Neutrophil (primary cell): ENCODE data around the gene HOXD3.

Experiments used
- H3K27ac ChIP-seq: fragments of 200-600 bp; sonication (generic); 2 replicates; pipeline ENCODE4 v1.5.1; 2016; ENCODE audit warnings: mild to moderate bottlenecking, moderate library complexity
- H3K27me3 ChIP-seq: fragments of 200-600 bp; sonication (generic); 2 replicates; pipeline ENCODE4 v1.6.0; 2016; ENCODE audit warnings: mild to moderate bottlenecking
- H3K36me3 ChIP-seq: fragments of 200-600 bp; sonication (generic); 2 replicates; pipeline ENCODE4 v1.5.1; 2017
- H3K4me1 ChIP-seq, 2 experiments: fragments of 200-600 bp in 1 of 2; sonication (generic) in 1 of 2; 1 replicate in 1 of 2; 2 replicates in 1 of 2; pipeline versions ENCODE4 v1.5.1 to v1.6.1; 2013 to 2016; ENCODE audit warnings: low read depth in 1 of 2, low read length in 1 of 2, mild to moderate bottlenecking in 1 of 2, moderate library complexity in 1 of 2; ENCODE audit not compliant: control insufficient read depth in 1 of 2, insufficient read depth in 1 of 2
- H3K4me3 ChIP-seq, 2 experiments: fragments of 200-600 bp in 1 of 2; sonication (generic) in 1 of 2; 1 replicate in 1 of 2; 2 replicates in 1 of 2; pipeline ENCODE4 v1.5.1; 2013 to 2016; ENCODE audit warnings: low read depth in 1 of 2, low read length in 1 of 2, mild to moderate bottlenecking in 1 of 2, moderate library complexity in 1 of 2
- H3K9me3 ChIP-seq: fragments of 200-600 bp; sonication (generic); 2 replicates; pipeline ENCODE4 v1.5.1; 2016
- TF ChIP-seq, protein P1 (sequence below): fragments of 200-600 bp; sonication (generic); IDR thresholded peaks from 2 replicates; pipeline ENCODE4 v1.5.1; 2016; ENCODE audit warnings: antibody characterized with exemption

HOXD3 gene

DNA sequence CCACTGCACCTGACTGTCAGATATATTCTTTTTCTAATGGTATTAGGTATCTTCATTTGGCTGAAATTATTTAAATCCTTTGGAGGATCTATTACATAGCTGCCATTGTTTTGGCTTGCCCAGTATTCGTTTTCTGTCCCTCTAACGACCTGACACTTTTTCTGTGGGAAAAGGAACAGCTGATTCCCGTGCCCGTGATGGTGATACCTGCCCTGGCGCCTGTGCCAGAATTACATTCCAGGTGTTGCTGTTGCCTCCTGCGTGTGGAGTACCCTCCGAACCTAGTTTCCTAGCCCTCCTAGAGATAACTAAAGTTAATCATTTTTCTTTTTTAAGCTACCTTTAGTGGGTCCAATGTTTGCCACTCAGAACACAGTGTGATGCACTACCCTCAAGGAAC, 45.4 kb downstream of the HOXD3 start:
- TF ChIP-seq, protein P1, sequence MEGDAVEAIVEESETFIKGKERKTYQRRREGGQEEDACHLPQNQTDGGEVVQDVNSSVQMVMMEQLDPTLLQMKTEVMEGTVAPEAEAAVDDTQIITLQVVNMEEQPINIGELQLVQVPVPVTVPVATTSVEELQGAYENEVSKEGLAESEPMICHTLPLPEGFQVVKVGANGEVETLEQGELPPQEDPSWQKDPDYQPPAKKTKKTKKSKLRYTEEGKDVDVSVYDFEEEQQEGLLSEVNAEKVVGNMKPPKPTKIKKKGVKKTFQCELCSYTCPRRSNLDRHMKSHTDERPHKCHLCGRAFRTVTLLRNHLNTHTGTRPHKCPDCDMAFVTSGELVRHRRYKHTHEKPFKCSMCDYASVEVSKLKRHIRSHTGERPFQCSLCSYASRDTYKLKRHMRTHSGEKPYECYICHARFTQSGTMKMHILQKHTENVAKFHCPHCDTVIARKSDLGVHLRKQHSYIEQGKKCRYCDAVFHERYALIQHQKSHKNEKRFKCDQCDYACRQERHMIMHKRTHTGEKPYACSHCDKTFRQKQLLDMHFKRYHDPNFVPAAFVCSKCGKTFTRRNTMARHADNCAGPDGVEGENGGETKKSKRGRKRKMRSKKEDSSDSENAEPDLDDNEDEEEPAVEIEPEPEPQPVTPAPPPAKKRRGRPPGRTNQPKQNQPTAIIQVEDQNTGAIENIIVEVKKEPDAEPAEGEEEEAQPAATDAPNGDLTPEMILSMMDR: no peak
- Histone ChIP-seq H3K4me3 (no peak overlapping the region), H3K36me3 (no peaks in the 10 kb centered on the region), H3K9me3 (no peaks in the 10 kb centered on the region), H3K27me3 (peaks cover 92% of the 10 kb centered on the region), H3K4me1 (no peaks in the 10 kb centered on the region), H3K27ac (no peak overlapping the region)

DNA sequence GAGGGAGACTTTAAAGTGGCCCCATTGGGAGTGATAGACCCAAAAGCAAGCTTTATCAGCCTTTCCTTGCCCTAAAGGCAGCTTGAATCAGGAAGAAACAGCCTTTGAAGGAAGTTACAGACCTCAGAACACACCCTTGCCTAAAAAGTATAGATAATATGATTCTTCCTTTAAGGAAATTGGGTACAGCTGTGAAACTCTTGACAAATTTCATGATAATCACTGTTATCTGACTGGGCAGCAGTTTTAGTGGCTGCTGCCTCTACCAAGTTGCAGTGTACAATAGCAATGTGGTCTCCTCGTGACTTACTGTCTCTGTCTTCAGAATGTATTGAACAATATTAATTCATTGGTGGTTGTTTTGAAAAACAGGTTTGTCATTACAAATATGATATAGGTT, 48.0 kb downstream of the HOXD3 start:
- peaks cover 71% of the 10 kb centered on the region for H3K27me3 ChIP-seq
- H3K36me3 ChIP-seq: no peaks in the 10 kb centered on the region
- TF ChIP-seq, protein P1: no peak
- H3K4me1 ChIP-seq: no peaks in the 10 kb centered on the region
- no peak overlapping the region for H3K27ac ChIP-seq
- no peak overlapping the region for H3K4me3 ChIP-seq
- H3K9me3 ChIP-seq: no peaks in the 10 kb centered on the region

DNA sequence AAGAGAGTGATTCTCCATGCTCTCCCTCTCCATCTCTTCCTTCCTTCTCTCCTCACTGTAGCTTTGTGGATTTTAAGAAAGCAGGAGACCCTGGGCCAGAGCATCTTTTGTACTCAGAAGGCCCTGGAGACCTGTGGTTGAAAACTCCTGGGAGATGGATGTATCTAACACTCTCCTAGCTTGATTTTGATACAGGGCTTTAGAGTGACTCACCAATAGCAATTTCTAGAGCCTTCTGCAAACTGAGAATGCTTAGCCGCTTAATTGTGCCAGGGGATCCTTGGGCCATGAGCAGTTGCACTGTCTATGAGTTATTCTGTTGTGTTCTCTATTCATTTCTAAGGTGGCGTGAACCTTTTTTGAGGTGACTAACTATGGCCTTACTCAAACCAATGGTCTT, 49.0 kb downstream of the HOXD3 start:
- TF ChIP-seq, protein P1: no peak
- Histone ChIP-seq H3K27me3 (peaks cover 70% of the 10 kb centered on the region), H3K4me3 (no peak overlapping the region), H3K4me1 (no peaks in the 10 kb centered on the region), H3K9me3 (no peaks in the 10 kb centered on the region), H3K27ac (no peak overlapping the region), H3K36me3 (no peaks in the 10 kb centered on the region)

DNA sequence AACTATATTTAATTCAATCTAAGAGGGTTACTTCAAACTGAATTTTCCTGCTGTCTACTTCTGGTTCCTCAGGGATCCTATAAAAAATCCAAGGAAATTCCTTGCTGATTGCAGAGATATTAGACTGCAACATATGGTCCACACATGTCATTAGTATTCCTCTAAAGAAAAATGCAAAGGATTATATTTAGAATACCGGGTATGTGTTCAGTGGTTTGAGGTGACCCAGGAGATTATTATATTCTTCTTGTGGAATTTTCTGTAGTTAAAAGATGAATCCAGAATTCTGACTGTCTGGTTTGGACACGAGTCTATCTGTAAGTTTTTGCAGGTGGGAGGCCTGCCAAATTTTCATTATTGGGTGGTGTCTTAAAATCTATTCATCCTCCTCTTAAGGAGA, 49.6 kb downstream of the HOXD3 start:
- Histone ChIP-seq H3K27ac (no peak overlapping the region), H3K36me3 (no peaks in the 10 kb centered on the region), H3K4me1 (no peaks in the 10 kb centered on the region), H3K9me3 (no peaks in the 10 kb centered on the region), H3K27me3 (peaks cover 70% of the 10 kb centered on the region), H3K4me3 (no peak overlapping the region)
- TF ChIP-seq, protein P1: no peak

DNA sequence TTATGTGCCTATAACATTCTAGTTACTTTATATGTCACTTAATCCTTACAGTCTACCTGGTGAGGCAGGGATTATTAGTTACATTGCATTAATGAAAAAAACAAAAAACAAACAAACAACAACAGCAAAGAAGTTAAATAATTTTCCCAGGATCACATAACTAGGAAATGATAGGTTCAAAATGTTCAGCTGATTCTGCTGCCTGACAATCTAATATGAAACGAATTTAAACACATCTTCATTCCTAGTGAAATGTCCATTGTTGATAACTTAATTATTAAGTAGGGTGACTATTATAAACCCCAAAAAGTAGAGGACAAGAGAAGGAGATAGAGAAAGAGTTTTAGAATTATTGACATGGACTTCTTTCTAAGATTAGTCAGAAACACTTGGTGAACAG, 54.0 kb downstream of the HOXD3 start:
- Histone ChIP-seq H3K9me3 (no peaks in the 10 kb centered on the region), H3K4me3 (no peak overlapping the region), H3K4me1 (no peaks in the 10 kb centered on the region), H3K27ac (no peak overlapping the region), H3K27me3 (peaks cover 66% of the 10 kb centered on the region), H3K36me3 (no peaks in the 10 kb centered on the region)
- TF ChIP-seq, protein P1: no peak

DNA sequence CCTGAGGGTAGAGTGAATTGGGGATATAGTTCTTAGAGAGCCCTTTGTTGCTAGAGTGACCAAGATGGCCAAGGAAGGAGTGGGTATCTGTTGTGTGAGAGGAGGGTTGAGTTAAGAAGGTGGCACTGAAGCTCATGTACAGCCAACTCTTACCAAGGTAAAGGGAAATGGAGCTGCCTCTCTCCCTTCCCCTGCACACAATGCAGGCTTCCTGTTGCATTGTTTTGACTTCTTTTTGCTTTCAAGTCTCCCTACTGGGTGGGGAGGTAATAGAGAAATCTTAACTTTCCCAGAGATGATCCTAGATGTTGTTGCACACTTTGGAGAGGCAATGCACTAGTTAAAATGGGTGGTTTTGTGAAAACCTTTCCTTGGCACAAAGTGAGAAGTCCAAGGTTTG, 55.2 kb downstream of the HOXD3 start:
- Histone ChIP-seq H3K4me3 (no peak overlapping the region), H3K4me1 (no peaks in the 10 kb centered on the region), H3K36me3 (no peaks in the 10 kb centered on the region), H3K27ac (no peak overlapping the region), H3K9me3 (no peaks in the 10 kb centered on the region), H3K27me3 (peaks cover 64% of the 10 kb centered on the region)
- TF ChIP-seq, protein P1: no peak
